GM12878 (cell line): Measurements from ENCODE around the gene CLEC20A.

ENCODE experiments used
- BCL3 ChIP-seq: IDR thresholded peaks from 2 replicates; pipeline ENCODE4 v1.6.1; 2011; ENCODE audit warnings: borderline replicate concordance, low read depth, mild to moderate bottlenecking, moderate library complexity, low read length; ENCODE audit not compliant: insufficient read depth, poor library complexity, severe bottlenecking
- CBFB ChIP-seq: IDR thresholded peaks from 2 replicates; pipeline ENCODE4 v1.6.1; 2016; ENCODE audit warnings: antibody characterized with exemption, low read depth
- CTCF ChIP-seq, 3 experiments: IDR thresholded peaks in 2 of 3; conservative IDR thresholded peaks in 1 of 3; 2 replicates each; pipeline ENCODE4 v1.5.1; 2011; ENCODE audit warnings: low read depth in 3 of 3, low read length in 3 of 3, mild to moderate bottlenecking in 3 of 3, control low read depth in 2 of 3, moderate library complexity in 2 of 3, inconsistent platforms in 1 of 3, mixed read lengths in 1 of 3; ENCODE audit not compliant: control insufficient read depth in 2 of 3, insufficient read depth in 1 of 3; ENCODE audit errors: extremely low read depth in 1 of 3
- EZH2 ChIP-seq: IDR thresholded peaks from 2 replicates; pipeline ENCODE4 v1.6.1; 2012; ENCODE audit warnings: low read depth, mild to moderate bottlenecking, control low read depth, inconsistent platforms, low read length, borderline replicate concordance; ENCODE audit not compliant: control insufficient read depth
- FOS ChIP-seq: IDR thresholded peaks from 3 replicates; pipeline ENCODE4 v1.6.1; 2011; ENCODE audit warnings: borderline replicate concordance; ENCODE audit not compliant: insufficient read length; ENCODE audit errors: extremely low read depth
- JUNB ChIP-seq: IDR thresholded peaks from 2 replicates; pipeline ENCODE4 v1.6.1; 2016; ENCODE audit warnings: antibody characterized with exemption, mild to moderate bottlenecking
- NR2F1 ChIP-seq: fragments of 450-650 bp; conservative IDR thresholded peaks from 2 replicates; pipeline ENCODE4 v1.6.1; 2017; ENCODE audit warnings: mild to moderate bottlenecking
- POLR2A ChIP-seq: IDR thresholded peaks from 2 replicates; pipeline ENCODE4 v1.6.1; 2011; ENCODE audit warnings: low read depth, mild to moderate bottlenecking, low read length
- RFX5 ChIP-seq: IDR thresholded peaks from 2 replicates; pipeline ENCODE4 v1.6.1; 2011; ENCODE audit warnings: low read depth, low read length, improper control_type of control experiment
- SPI1 ChIP-seq: IDR thresholded peaks from 2 replicates; pipeline ENCODE4 v1.6.1; 2011; ENCODE audit warnings: low read depth, mild to moderate bottlenecking, low read length, moderate library complexity, borderline replicate concordance; ENCODE audit not compliant: insufficient read depth
- STAT3 ChIP-seq: IDR thresholded peaks from 2 replicates; pipeline ENCODE4 v1.6.1; 2011; ENCODE audit warnings: low read depth, low read length, improper control_type of control experiment
- TF ChIP-seq, protein P1 (sequence below): IDR thresholded peaks from 2 replicates; pipeline ENCODE4 v1.6.1; 2012; ENCODE audit warnings: low read length, inconsistent platforms

GRCh38 chr1:178544531-178544930 lies 47.8 kb upstream of the CLEC20A start:
- TF ChIP-seq, protein P1, sequence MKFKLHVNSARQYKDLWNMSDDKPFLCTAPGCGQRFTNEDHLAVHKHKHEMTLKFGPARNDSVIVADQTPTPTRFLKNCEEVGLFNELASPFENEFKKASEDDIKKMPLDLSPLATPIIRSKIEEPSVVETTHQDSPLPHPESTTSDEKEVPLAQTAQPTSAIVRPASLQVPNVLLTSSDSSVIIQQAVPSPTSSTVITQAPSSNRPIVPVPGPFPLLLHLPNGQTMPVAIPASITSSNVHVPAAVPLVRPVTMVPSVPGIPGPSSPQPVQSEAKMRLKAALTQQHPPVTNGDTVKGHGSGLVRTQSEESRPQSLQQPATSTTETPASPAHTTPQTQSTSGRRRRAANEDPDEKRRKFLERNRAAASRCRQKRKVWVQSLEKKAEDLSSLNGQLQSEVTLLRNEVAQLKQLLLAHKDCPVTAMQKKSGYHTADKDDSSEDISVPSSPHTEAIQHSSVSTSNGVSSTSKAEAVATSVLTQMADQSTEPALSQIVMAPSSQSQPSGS, result no peak
- TF ChIP-seq JUNB, result no peak
- TF ChIP-seq POLR2A, result no peak
- TF ChIP-seq STAT3, result no peak
- TF ChIP-seq CTCF (IDR thresholded peaks at IDR 0.05 in 2 of 3, conservative IDR thresholded peaks at IDR 0.05 in 1 of 3; ENCODE audit: control insufficient read depth in 2 of 3, extremely low read depth in 1 of 3, insufficient read depth in 1 of 3, low read depth in 3 of 3, low read length in 3 of 3), result no peak
- TF ChIP-seq BCL3, result no peak
- no peak for TF ChIP-seq RFX5
- TF ChIP-seq SPI1, result no peak
- no peak for TF ChIP-seq EZH2
- TF ChIP-seq CBFB, result no peak
- TF ChIP-seq NR2F1, result no peak
- no peak for TF ChIP-seq FOS
